ENCODE data around the gene TMEM135.

DNA sequence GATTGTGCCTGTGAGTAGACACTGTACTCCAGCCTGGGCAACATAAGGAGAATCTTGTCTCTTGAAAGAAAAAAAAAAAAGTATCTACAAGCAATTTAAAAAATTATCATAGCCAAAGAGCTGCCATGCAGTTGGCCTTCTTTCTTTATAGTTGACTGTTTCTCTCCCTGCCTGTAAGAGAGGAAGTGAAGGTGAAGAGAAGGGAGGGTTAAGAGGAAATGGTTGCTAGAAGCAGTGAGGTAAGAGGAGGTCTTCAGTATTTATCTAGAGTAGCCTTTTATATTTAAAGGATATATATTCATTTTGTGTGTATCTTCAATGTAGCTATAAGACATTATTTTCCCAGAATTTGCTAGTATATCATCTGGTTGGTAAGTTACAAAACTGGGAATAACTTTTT, 217.9 kb downstream of the TMEM135 start:
- TF ChIP-seq POLR2AphosphoS5 (IDR thresholded peaks at IDR 0.05; ENCODE audit: low read depth, low read length) (no peak), POLR2A (IDR thresholded peaks at IDR 0.05; ENCODE audit: low read depth, low read length) (no peak), TAF1 (IDR thresholded peaks at IDR 0.05; ENCODE audit: borderline replicate concordance, low read depth, low read length) (no peak)
